Hepatocyte (in vitro differentiated cells): ENCODE measurements around the gene HCN1. TPM values are rescaled to one million over a fixed set of nuclear protein-coding genes. Genes with fewer than 3 reads are reported as not detected.

Source experiments
- DNase-seq: peaks from one replicate; pipeline ENCODE4 v3.0.0-alpha.2; 2016; ENCODE audit warnings: low spot score
- H2AFZ ChIP-seq: fragments of 200-600 bp; sonication (generic); 2 replicates; pipeline ENCODE4 v1.6.0; 2016; ENCODE audit warnings: antibody characterized with exemption, mild to moderate bottlenecking
- H3K27ac ChIP-seq: fragments of 200-600 bp; sonication (generic); 2 replicates; pipeline ENCODE4 v1.5.1; 2016; ENCODE audit warnings: mild to moderate bottlenecking
- H3K27me3 ChIP-seq: fragments of 200-600 bp; sonication (generic); 2 replicates; pipeline ENCODE4 v1.6.1; 2016
- H3K36me3 ChIP-seq: fragments of 200-600 bp; sonication (generic); replicated peaks from 2 replicates; pipeline ENCODE4 v1.5.1; 2016; ENCODE audit warnings: low read depth; ENCODE audit not compliant: insufficient read depth
- H3K4me1 ChIP-seq: fragments of 200-600 bp; sonication (generic); 2 replicates; pipeline ENCODE4 v1.5.1; 2016; ENCODE audit warnings: mild to moderate bottlenecking, moderate library complexity; ENCODE audit not compliant: insufficient read depth
- H3K4me2 ChIP-seq: fragments of 200-600 bp; sonication (generic); 2 replicates; pipeline ENCODE4 v1.6.0; 2016
- H3K4me3 ChIP-seq: fragments of 200-600 bp; sonication (generic); 2 replicates; pipeline ENCODE4 v1.5.1; 2016; ENCODE audit warnings: mild to moderate bottlenecking
- H3K79me2 ChIP-seq: fragments of 200-600 bp; sonication (generic); 2 replicates; pipeline ENCODE4 v1.6.0; 2017; ENCODE audit warnings: mild to moderate bottlenecking
- H3K9me2 ChIP-seq: fragments of 200-600 bp; sonication (generic); replicated peaks from 2 replicates; pipeline ENCODE4 v1.6.0; 2017; ENCODE audit warnings: mild to moderate bottlenecking; ENCODE audit not compliant: insufficient read depth
- H3K9me3 ChIP-seq: fragments of 200-600 bp; sonication (generic); 2 replicates; pipeline ENCODE4 v1.5.1; 2016; ENCODE audit warnings: low read depth, mild to moderate bottlenecking
- H4K20me1 ChIP-seq: fragments of 200-600 bp; sonication (generic); 2 replicates; pipeline ENCODE4 v1.6.0; 2016; ENCODE audit warnings: mild to moderate bottlenecking; ENCODE audit not compliant: insufficient read depth, poor library complexity, severe bottlenecking
- EZH2 ChIP-seq: fragments of 200-600 bp; sonication (generic); IDR thresholded peaks from 2 replicates; pipeline ENCODE4 v1.6.1; 2016; ENCODE audit warnings: antibody characterized with exemption, mild to moderate bottlenecking, borderline replicate concordance
- EZH2phosphoT487 ChIP-seq: fragments of 200-600 bp; sonication (generic); IDR thresholded peaks from one replicate; pipeline ENCODE4 v1.6.1; 2018; ENCODE audit warnings: antibody characterized with exemption, mild to moderate bottlenecking, low read depth, moderate library complexity; ENCODE audit not compliant: unreplicated experiment, severe bottlenecking
- WGBS: methylation state at CpG from one replicate; pipeline ENCODE4 v1.1.6; 2016; ENCODE audit warnings: low lambda C conversion rate; ENCODE audit errors: missing lambda C conversion rate; 5-methylcytosine and 5-hydroxymethylcytosine counted together
- polyA plus RNA-seq: library from polyadenylated mRNA; unstranded; fragments of >200 nt; fragmentation: Nextera tagmentation; extraction: Ambion mirVana; gene quantifications from 2 replicates; pipeline ENCODE4 v1.2.1, GENCODE V29; 2016
- total RNA-seq: library from RNA; depleted of rRNA; stranded (reverse); fragments of >200 nt; gene quantifications from 2 replicates; pipeline ENCODE4 v1.2.3, GENCODE V29; 2014
- TF ChIP-seq, protein P1 (sequence below): fragments of 200-600 bp; sonication (generic); IDR thresholded peaks from 2 replicates; pipeline ENCODE4 v1.5.1; 2016; ENCODE audit warnings: antibody characterized with exemption, mild to moderate bottlenecking; ENCODE audit not compliant: poor library complexity

Gene HCN1
- total and polyA plus RNA-seq, 2 experiments from 2014 or later: 0.57 TPM; not detected in 1

DNA sequence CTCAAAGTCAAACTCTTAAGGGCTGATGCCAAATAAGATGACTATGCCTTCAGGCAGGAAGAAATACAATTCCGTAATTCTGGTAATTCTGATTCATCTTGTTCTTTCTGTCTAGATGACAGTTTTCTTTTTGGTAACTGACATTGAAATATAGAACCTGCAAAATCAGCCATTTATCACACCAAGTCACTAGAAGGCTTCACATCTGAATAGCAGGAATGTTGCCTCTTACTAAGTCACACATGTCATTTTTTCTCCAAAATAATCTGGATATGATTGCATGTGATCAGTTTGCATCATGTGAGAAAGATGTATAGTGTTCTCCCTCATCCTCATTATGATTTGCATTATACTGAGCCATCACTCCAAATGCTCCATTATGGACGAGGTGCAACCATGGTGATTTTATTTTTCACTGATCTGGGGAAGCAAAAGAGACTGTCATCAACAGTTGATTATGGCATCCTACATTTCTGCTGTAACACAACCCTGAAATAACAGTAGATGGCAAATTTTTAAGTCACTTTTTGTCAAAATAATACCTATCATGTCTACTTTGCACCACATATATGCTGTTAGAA, 69.0 kb downstream of the HCN1 start:
- Histone ChIP-seq H3K27me3 (no peaks in the 10 kb centered on the region), H3K9me3 (no peaks in the 10 kb centered on the region), H3K79me2 (no peaks in the 10 kb centered on the region), H2AFZ (no peak overlapping the region), H3K27ac (no peak overlapping the region), H3K4me1 (no peaks in the 10 kb centered on the region), H3K4me3 (no peak overlapping the region), H3K4me2 (no peak overlapping the region), H4K20me1 (no peaks in the 10 kb centered on the region), H3K9me2 (no peaks in the 10 kb centered on the region), H3K36me3 (no peaks in the 10 kb centered on the region)
- WGBS: 77% methylated on average over 2 of the region's 2 CpGs
- no peak for TF ChIP-seq EZH2phosphoT487
- TF ChIP-seq, protein P1, sequence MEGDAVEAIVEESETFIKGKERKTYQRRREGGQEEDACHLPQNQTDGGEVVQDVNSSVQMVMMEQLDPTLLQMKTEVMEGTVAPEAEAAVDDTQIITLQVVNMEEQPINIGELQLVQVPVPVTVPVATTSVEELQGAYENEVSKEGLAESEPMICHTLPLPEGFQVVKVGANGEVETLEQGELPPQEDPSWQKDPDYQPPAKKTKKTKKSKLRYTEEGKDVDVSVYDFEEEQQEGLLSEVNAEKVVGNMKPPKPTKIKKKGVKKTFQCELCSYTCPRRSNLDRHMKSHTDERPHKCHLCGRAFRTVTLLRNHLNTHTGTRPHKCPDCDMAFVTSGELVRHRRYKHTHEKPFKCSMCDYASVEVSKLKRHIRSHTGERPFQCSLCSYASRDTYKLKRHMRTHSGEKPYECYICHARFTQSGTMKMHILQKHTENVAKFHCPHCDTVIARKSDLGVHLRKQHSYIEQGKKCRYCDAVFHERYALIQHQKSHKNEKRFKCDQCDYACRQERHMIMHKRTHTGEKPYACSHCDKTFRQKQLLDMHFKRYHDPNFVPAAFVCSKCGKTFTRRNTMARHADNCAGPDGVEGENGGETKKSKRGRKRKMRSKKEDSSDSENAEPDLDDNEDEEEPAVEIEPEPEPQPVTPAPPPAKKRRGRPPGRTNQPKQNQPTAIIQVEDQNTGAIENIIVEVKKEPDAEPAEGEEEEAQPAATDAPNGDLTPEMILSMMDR: no peak
- no peak for TF ChIP-seq EZH2
- DNase-seq: no peak

DNA sequence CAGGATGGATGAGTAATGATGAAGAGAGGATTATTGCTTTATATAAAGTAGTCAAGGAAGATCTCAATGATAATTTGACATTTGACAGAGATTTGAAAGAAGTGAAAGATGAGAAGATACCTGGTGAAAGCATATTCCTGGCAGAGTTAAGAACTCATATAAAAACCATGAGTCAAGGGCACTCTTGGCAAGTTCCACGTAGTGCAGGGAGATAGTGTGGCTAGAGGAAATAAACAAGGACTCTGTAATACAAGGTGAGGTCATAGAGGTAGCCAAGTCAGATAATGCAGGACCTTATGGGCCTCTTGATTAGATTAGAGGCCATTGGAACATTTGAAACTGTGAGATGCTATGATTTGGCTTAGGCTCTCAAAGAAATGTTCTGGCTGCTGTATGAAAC, 72.3 kb downstream of the HCN1 start:
- H3K27me3 ChIP-seq: no peaks in the 10 kb centered on the region
- no peak overlapping the region for H3K27ac ChIP-seq
- H3K9me3 ChIP-seq: no peaks in the 10 kb centered on the region
- no peaks in the 10 kb centered on the region for H3K79me2 ChIP-seq
- H3K4me1 ChIP-seq: no peaks in the 10 kb centered on the region
- H3K36me3 ChIP-seq: no peaks in the 10 kb centered on the region
- H3K4me2 ChIP-seq: no peak overlapping the region
- WGBS: 64% methylated on average over 1 of the region's 1 CpG
- H2AFZ ChIP-seq: no peak overlapping the region
- H3K9me2 ChIP-seq: no peaks in the 10 kb centered on the region
- H4K20me1 ChIP-seq: no peaks in the 10 kb centered on the region
- TF ChIP-seq EZH2 (no peak), EZH2phosphoT487 (no peak)
- TF ChIP-seq, protein P1: no peak
- DNase-seq: no peak
- H3K4me3 ChIP-seq: no peak overlapping the region

DNA sequence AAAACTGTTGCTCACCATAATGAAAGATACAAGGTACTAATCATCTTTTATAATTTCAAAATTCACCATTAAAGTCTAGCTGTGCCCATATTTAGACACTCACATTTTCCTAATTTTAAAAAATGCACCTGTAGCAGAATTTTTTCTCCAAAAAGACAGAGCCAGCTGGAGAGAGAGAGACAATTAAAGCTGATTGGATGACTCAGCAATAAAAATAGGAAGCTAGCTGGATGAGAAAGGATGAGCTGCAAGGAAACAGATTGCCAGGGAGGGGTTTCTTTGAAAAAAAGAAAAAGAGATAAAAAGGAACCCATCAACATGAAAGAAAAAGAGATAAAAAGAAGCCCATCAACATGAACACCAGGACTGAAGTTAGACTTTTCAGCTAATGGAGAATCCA, 73.8 kb downstream of the HCN1 start:
- H3K4me2 ChIP-seq: no peak overlapping the region
- no peak for DNase-seq
- H3K36me3 ChIP-seq: no peaks in the 10 kb centered on the region
- H3K9me2 ChIP-seq: no peaks in the 10 kb centered on the region
- no peak overlapping the region for H3K4me3 ChIP-seq
- H3K27me3 ChIP-seq: no peaks in the 10 kb centered on the region
- no peak overlapping the region for H3K27ac ChIP-seq
- no peaks in the 10 kb centered on the region for H3K9me3 ChIP-seq
- no peaks in the 10 kb centered on the region for H3K4me1 ChIP-seq
- no peak overlapping the region for H2AFZ ChIP-seq
- H3K79me2 ChIP-seq: no peaks in the 10 kb centered on the region
- TF ChIP-seq, protein P1: no peak
- TF ChIP-seq EZH2 (no peak), EZH2phosphoT487 (no peak)
- H4K20me1 ChIP-seq: no peaks in the 10 kb centered on the region

DNA sequence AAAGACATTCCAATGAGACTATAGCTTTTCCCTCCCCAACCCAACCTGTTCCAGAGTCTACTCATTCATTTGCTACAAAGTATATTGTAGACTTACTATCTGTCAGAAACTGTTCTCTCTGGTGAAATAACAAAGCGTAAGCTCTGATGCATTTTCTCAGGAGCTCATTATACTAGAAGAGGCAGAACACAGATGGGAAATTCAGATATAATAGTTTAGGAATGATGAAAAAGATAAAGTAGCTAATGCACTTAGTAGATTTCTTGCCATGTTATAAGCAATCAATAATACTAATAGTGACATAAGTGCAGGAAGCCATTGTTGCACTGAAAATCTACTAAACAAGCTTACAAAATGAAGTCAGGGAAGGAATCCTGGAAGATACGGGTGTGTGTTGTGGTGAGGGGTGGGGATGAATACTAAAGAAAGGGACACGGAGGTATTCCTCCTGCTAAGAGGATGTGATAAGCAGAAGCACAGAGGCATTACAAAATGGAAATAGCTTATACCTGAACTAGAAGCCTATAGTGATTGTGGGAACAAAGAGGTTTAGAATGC, 78.2 kb downstream of the HCN1 start:
- TF ChIP-seq EZH2phosphoT487: no peak
- TF ChIP-seq EZH2: no peak
- TF ChIP-seq, protein P1: no peak
- H3K4me1 ChIP-seq: no peaks in the 10 kb centered on the region
- H4K20me1 ChIP-seq: no peaks in the 10 kb centered on the region
- no peaks in the 10 kb centered on the region for H3K27me3 ChIP-seq
- WGBS: 75% methylated on average over 3 of the region's 3 CpGs
- H3K79me2 ChIP-seq: no peaks in the 10 kb centered on the region
- no peak overlapping the region for H2AFZ ChIP-seq
- no peaks in the 10 kb centered on the region for H3K36me3 ChIP-seq
- no peaks in the 10 kb centered on the region for H3K9me3 ChIP-seq
- H3K9me2 ChIP-seq: no peaks in the 10 kb centered on the region
- no peak overlapping the region for H3K27ac ChIP-seq
- H3K4me3 ChIP-seq: no peak overlapping the region
- no peak overlapping the region for H3K4me2 ChIP-seq
- DNase-seq: no peak
